Measurements from ENCODE around the gene SMG6. TPM values are rescaled to one million over a fixed set of nuclear protein-coding genes. Genes with fewer than 3 reads are reported as not detected.

Gene SMG6
- total and polyA plus RNA-seq, 2 of the 8 experiments (the other 6 are each of a cell fraction or from before 2014, with no cell fraction given), result 18.5 to 25.2 TPM

- Histone ChIP-seq H3K4me2 (ENCODE audit: insufficient read depth in 1 of 2, low read depth in 2 of 2, low read length in 2 of 2) (no peak overlapping the region), H2BK5ac (ENCODE audit: low read depth, low read length) (no peak overlapping the region), H3K79me1 (ENCODE audit: low read depth, low read length) (no peaks in the 10 kb centered on the region), H4K8ac (ENCODE audit: extremely low read depth, insufficient read depth, low read length) (no peak overlapping the region), H3K14ac (ENCODE audit: insufficient read length) (no peak overlapping the region), H3K56ac (replicated peaks; ENCODE audit: insufficient read length, low read depth, low read length) (no peak overlapping the region), H4K5ac (ENCODE audit: insufficient read length, low read depth, low read length) (no peak overlapping the region), H2BK15ac (ENCODE audit: low read length) (no peak overlapping the region), H3K4ac (replicated peaks; ENCODE audit: insufficient read length, low read depth, low read length) (no peak overlapping the region), H4K91ac (replicated peaks; ENCODE audit: insufficient read length, low read length) (no peak overlapping the region), H3K18ac (ENCODE audit: extremely low read depth, low read length) (no peak overlapping the region), H2AFZ (ENCODE audit: low read length) (no peak overlapping the region), H2BK120ac (replicated peaks; ENCODE audit: low read depth, low read length) (no peak overlapping the region), H4K20me1 (replicated peaks in 1 of 2; ENCODE audit: control insufficient read depth in 1 of 2, insufficient read depth in 2 of 2, low read length in 2 of 2) (no peaks in the 10 kb centered on the region), H3K9ac (replicated peaks in 1 of 4; ENCODE audit: extremely low read depth in 1 of 4, low read depth in 3 of 4, low read length in 3 of 4) (no peak overlapping the region), H2BK20ac (ENCODE audit: low read length) (no peak overlapping the region), H3K4me3 (ENCODE audit: extremely low read depth in 1 of 4, insufficient read depth in 2 of 4, low read depth in 3 of 4, low read length in 4 of 4) (no peak overlapping the region), H2BK12ac (ENCODE audit: low read depth, low read length) (no peak overlapping the region), H3K23me2 (ENCODE audit: low read depth, low read length) (no peaks in the 10 kb centered on the region), H3K36me3 (ENCODE audit: control insufficient read depth in 2 of 4, insufficient read depth in 4 of 4, low read length in 3 of 4) (no peaks in the 10 kb centered on the region), H2AK5ac (ENCODE audit: low read depth, low read length) (no peak overlapping the region), H3K79me2 (ENCODE audit: control insufficient read depth in 1 of 2, insufficient read depth in 2 of 2, low read length in 2 of 2) (no peaks in the 10 kb centered on the region), H3K27me3 (replicated peaks in 1 of 4; ENCODE audit: control insufficient read depth in 3 of 4, extremely low read depth in 1 of 4, insufficient read depth in 3 of 4, low read length in 3 of 4) (no peaks in the 10 kb centered on the region), H3K23ac (ENCODE audit: insufficient read length) (no peak overlapping the region), H3K9me3 (ENCODE audit: insufficient read depth in 2 of 2, low read depth in 1 of 2, low read length in 1 of 2) (no peaks in the 10 kb centered on the region), H3K4me1 (replicated peaks in 1 of 4; ENCODE audit: control insufficient read depth in 3 of 4, insufficient read depth in 4 of 4, low read length in 3 of 4) (no peaks in the 10 kb centered on the region), H3K27ac (ENCODE audit: low read depth, low read length) (no peak overlapping the region)
- no peak for TF ChIP-seq KDM5A (IDR thresholded peaks at IDR 0.05; ENCODE audit: low read length)
- no peak for TF ChIP-seq CTBP2 (IDR thresholded peaks at IDR 0.05; ENCODE audit: borderline replicate concordance, insufficient read depth, insufficient read length, low read length)
- no peak for TF ChIP-seq MAFK (IDR thresholded peaks at IDR 0.05; ENCODE audit: low read depth, low read length)
- no peak for TF ChIP-seq EGR1 (IDR thresholded peaks at IDR 0.05; ENCODE audit: borderline replicate concordance, low read depth, low read length)
- no peak for TF ChIP-seq RBBP5 (IDR thresholded peaks at IDR 0.05; ENCODE audit: borderline replicate concordance, low read depth, low read length)
- TF ChIP-seq CHD2 (IDR thresholded peaks at IDR 0.05; ENCODE audit: low read length), result no peak
- TF ChIP-seq POU5F1 (IDR thresholded peaks at IDR 0.05; ENCODE audit: low read depth, low read length), result no peak
- no peak for TF ChIP-seq CHD1 (IDR thresholded peaks at IDR 0.05; ENCODE audit: low read depth, low read length)
- TF ChIP-seq NRF1 (IDR thresholded peaks at IDR 0.05; ENCODE audit: low read depth, low read length), result no peak
- no peak for TF ChIP-seq GABPA (IDR thresholded peaks at IDR 0.05; ENCODE audit: borderline replicate concordance, insufficient read depth, low read length)
- no peak for TF ChIP-seq BCL11A (IDR thresholded peaks at IDR 0.05; ENCODE audit: low read depth in 2 of 2, low read length in 2 of 2)
- no peak for TF ChIP-seq SIX5 (IDR thresholded peaks at IDR 0.05; ENCODE audit: low read depth, low read length)
- WGBS, 2 experiments (ENCODE audit: extremely low coverage in 1 of 2, insufficient coverage in 1 of 2, insufficient read length in 1 of 2, insufficient replicate concordance in 2 of 2, low coverage in 1 of 2, low lambda C conversion rate in 2 of 2, missing lambda C conversion rate in 1 of 2), result 95% methylated on average over 5 of the region's 5 CpGs; no CpG with 5 or more reads in 1 of the 2 experiments
- FAIRE-seq, result no peak
- DNase-seq (ENCODE audit: low read depth in 1 of 2, low spot score in 2 of 2), result no peak
- ChIA-PET CTCF (ENCODE audit: partially characterized antibody) (interaction anchor here (1.5 kb wide), 1 partner anchor 9 kb away, joined by 3 read pairs; no protein-coding TSS in a partner anchor), POLR2A (ENCODE audit: partially characterized antibody) (interaction anchor here (1.2 kb wide), 1 partner anchor 10 kb away, joined by 3 read pairs; no protein-coding TSS in a partner anchor)
Observed at GRCh38 chr17:2111691-2112090, 191.9 kb downstream of the SMG6 start.
